ENCODE results near the gene SIRT7.
"Not testable (repeated sequence)": the region's sequence is repeated elsewhere in the genome, so short reads cannot be mapped to it uniquely, and the experiment has no call there.

Gene SIRT7

GRCh38 chr17:81954131-81955057, 36.4 kb upstream of the SIRT7 start:
- DNase-seq = no peak

GRCh38 chr17:81953443-81953842, 35.5 kb upstream of the SIRT7 start:
- not testable (repeated sequence) for DNase-seq

GRCh38 chr17:81952792-81953228, 34.8 kb upstream of the SIRT7 start:
- no peak for DNase-seq

- no peak for DNase-seq
Observed at GRCh38 chr17:81951785-81952684, 34.1 kb upstream of the SIRT7 start.

- DNase-seq = no peak
Observed at GRCh38 chr17:81950501-81950900, 32.5 kb upstream of the SIRT7 start.

- no peak for DNase-seq
Observed at GRCh38 chr17:81948635-81949378, 30.8 kb upstream of the SIRT7 start.

GRCh38 chr17:81947189-81947588, 29.2 kb upstream of the SIRT7 start, which contains the start of gene MYADML2:
TSS of gene MYADML2 (minus strand) at chr17:81947233. CDS start at chr17:81941741, 5,492 bp downstream.
- no peak for DNase-seq

- no peak for DNase-seq
Observed at GRCh38 chr17:81944858-81945257, 26.9 kb upstream of the SIRT7 start.

GRCh38 chr17:81942167-81942553, 24.2 kb upstream of the SIRT7 start:
- DNase-seq = no peak

- DNase-seq = no peak
Observed at GRCh38 chr17:81941484-81942166, 23.6 kb upstream of the SIRT7 start.

GRCh38 chr17:81940538-81941483, 22.8 kb upstream of the SIRT7 start:
- DNase-seq = no peak

- no peak for DNase-seq
Observed at GRCh38 chr17:81939881-81940385, 22.0 kb upstream of the SIRT7 start.

- no peak for DNase-seq
Observed at GRCh38 chr17:81939218-81939617, 21.2 kb upstream of the SIRT7 start.

GRCh38 chr17:81935709-81936084, 17.7 kb upstream of the SIRT7 start:
- no peak for DNase-seq

GRCh38 chr17:81934850-81935708, 17.1 kb upstream of the SIRT7 start:
- no peak for DNase-seq

GRCh38 chr17:81934098-81934757, 16.3 kb upstream of the SIRT7 start:
- no peak for DNase-seq

- DNase-seq = no peak
Observed at GRCh38 chr17:81933178-81933699, 15.3 kb upstream of the SIRT7 start.

- no peak for DNase-seq
Observed at GRCh38 chr17:81932333-81932983, 14.5 kb upstream of the SIRT7 start.

Data from activated T-cell treated with anti-CD3 and anti-CD28 coated beads for 4 hours (primary cell).